HG03521 (cell line): ENCODE data around the gene SELENOH.

Experiments used
- ATAC-seq: cut with Tn5 transposase; IDR thresholded peaks from one replicate; pipeline ENCODE4 v1.9.1; 2021; ENCODE audit warnings: mild to moderate bottlenecking, moderate library complexity; ENCODE audit not compliant: unreplicated experiment

SELENOH gene

DNA sequence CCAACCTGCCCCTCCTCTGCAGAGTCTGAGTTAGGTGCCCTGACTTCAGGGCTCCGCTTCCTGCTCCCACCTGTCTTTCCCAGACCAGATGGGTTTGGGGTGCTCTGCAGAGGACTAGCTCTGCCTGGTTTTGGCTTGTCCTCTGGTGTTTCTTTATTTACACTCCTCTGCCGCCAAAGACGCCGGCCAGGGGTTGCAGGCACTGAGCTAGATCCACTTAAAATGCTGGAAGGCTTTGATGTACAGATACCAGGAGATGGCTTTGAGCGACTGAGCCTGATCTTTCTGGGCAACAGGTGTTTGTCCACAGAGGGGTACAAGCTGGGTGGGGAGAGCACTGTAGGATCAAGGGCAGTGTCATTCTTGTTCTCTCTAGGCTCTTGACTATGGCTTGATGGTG lies 3.9 kb downstream of the SELENOH start:
- ATAC-seq = no peak

DNA sequence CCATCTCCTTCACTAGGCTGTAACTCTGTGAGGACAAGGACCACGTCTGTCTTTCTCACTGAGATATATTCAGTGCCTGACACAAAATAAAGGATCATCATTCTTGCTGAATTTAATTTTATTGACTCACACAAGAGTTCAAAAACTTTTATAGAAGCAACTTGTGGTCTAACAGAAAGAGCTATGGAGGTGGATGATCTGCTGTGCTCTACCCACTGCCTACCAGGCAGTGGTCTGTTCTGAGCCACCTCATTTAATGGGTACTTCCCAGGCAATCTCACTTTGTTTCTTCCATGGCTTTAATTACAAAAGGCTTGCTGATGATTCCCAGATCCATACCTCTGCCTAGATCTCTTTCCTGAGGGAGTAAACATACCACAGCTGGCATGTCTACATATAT lies 5.6 kb downstream of the SELENOH start:
- ATAC-seq = no peak

DNA sequence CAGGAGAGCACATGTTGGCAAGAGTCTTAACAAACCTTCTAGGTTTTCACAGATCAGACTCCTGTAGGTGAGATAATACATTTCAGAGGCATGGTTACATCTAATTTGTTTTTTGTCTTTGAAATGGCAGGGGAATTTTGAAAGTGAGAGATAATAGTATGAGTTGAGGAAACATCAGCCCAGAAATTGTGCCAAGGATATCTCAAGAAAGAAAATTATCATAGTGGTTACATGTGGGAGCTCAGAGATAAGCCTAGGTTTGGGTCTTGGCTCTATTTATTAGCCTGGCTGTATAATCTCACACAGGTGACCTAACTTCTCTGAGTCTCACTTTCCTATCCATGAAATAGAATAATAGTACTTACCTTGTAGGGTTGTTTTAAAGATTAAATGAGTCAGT lies 9.9 kb downstream of the SELENOH start:
- no peak for ATAC-seq

DNA sequence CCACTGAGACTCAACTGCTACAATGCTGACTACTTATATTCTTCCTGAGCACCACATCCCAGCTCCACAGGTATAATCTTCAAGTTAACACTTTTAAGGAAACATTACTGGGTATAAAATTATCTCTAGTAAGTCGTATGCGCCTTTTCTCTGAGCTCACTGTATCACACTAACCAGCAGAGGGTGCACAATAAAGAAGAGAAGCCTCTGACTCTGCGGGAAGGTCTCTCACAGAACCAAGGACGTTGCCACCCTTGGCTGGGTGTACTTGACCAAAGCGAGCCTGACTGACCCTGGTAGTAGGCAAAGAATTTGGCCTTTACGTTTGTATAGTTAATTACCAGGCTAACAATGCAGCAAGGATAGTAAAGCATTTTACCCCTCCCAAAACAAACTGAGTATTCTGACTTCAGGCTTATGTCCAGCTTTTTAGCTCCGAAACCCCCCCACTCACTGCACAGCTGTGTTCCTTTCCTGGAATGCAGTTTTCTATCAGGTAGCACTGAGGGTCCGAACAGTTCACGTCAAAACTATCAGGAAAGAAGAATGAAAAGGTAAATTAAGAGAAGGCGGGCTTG lies 10.5 kb downstream of the SELENOH start, which contains the start of gene BTBD18:
Gene BTBD18, minus strand, starts transcription at position 144 of the 578 bp plus-strand sequence. CDS start 631 bp downstream, outside the sequence.
- no peak for ATAC-seq

DNA sequence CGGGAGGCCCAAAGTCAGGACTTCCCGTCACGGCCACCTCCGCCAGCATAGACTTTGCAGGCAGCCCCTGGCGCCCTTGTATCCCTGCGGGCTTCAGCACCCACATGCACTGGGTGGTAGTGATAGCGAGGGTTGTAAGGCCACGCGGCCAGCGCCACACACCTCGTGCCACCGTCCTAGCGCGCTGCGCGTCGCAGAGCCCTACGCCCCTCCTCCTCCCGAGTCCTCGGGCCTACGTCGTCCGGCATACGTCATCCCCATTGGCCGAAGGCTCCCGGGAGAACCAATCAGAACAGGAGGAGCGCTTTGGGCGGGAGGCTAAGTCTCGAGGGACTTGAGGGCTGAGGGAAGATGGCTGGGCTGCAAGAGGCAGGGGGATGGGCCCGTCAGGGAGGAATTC lies 11.7 kb downstream of the SELENOH start:
- ATAC-seq = no peak

DNA sequence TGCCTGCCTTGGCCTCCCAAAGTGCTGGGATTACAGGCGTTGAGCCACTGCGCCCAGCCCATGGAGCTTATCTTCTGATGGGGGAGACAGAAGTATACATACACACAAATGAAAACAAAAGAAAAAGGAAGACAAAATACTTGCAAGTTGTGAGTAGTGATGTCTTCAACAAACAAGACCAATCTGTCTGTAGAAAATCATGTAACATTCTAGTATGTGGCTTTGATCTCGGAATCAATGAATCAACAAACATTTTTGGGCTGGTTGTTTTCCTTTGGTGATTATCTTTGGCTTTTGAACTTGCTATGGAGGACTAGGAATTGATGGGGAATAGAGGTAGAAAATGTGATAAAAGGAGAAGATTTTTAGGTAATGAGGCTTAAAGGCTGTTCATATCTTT lies 16.9 kb downstream of the SELENOH start:
- no peak for ATAC-seq

DNA sequence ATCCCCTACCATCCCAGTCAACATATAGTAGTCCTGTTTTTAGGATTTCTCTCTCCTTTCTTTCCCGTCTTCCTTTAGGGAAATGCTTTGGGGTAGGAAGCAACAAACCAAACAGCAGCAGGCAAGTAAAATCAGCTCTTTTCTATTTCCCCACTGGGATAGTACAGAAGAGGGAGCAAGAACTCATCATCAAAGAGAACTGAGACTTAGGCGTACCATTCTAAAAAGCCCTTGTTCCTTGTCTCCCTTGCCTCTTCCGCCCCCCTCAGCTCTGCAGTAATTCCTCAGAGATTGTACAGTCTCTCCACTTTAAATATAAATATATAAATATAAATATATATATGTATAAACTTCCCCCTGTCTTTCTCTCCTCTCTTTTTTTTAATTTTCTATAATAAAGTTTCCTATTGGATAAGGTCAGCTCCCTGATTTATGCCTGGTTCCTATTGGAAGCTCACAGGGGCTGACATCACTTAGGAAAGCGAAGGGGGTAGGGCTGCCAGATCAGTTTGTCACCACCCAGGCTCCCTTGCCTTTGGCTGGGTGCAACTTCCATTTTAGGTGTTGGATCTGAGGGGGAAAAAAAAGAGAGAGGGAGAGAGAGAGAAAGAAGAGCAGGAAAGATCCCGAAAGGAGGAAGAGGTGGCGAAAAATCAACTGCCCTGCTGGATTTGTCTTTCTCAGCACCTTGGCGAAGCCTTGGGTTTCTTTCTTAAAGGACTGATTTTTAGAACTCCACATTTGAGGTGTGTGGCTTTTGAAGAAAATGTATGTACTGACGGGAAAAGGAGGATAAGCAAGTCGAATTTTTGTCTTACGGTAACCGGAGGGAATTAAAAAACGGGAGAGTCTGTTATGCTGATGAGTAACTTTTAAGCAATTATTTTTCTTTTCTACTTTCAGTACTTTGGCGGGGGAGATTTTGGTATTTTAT lies 20.3 kb downstream of the SELENOH start, which contains the start of gene CTNND1:
Gene CTNND1, plus strand, starts transcription at position 502 of the 934 bp plus-strand sequence. CDS start 29,677 bp downstream, outside the sequence.
- peak; percentile 97 for ATAC-seq

DNA sequence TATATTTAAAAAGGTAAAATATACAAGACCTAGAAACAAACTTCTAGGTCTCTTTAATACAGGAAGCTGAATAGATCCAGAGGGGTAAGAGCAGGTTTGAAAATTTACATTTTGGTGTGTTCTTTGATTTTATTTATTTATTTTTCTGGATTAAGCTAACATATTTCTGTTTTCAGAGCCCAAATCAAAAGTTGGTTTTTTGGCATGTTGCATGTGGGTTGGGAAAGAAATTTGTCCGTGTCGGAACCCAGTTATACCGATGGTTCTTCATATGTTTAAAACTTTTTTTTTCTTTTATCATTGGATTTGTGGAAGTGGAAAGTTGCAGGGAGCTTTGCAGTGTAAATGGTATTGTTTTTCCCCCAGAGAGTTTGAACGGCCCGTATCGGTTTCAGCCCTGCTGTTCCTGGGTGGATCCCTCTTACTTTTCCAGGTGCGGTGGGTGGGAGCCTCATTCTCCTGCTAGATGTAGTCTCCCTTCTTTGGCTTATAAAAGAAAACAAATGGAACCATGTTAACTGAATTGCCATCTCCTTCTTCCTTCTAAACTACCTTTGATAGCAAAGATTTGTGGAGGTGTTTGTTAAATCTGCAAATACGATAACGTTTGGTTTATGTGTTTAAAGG lies 21.1 kb downstream of the SELENOH start:
- ATAC-seq = no peak

DNA sequence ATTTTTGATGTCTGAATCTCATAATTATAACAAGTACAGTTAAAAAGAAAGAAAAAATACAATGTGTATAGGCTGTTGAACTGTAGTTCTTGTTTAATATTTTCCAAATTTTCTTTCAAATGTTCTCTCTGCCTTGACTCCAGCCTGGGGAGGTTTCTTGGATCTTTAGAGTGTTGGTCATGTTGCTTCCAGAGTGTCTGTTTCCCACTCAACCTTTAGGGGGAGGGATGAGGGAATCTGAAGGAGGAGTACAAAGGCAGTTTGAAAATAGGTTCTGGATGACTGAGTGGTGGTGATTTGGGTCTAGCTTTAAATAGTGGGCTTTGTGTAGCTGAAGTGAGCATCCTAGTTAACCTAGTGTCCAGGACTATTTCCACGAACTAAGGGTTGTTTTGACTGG lies 22.3 kb downstream of the SELENOH start:
- ATAC-seq = no peak

DNA sequence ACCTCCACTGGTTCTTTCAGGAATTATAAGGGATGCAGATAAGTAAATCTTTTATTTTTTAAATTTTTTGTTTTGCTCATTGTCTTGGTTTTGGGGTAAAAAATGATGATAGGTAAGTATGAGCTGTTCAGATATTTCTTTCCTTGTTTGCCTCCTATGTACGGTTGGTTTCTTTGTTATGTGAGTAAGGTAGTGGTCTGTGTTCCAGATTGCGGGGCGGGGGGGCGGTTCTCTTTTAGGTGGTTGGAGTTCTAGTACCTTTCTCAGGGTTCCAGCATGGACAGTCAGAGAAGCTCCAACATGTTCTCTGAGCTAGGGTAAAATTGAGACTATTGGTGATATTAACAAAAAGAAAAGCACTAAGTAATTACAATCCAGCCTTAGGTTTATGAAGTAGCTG lies 22.7 kb downstream of the SELENOH start:
- no peak for ATAC-seq

DNA sequence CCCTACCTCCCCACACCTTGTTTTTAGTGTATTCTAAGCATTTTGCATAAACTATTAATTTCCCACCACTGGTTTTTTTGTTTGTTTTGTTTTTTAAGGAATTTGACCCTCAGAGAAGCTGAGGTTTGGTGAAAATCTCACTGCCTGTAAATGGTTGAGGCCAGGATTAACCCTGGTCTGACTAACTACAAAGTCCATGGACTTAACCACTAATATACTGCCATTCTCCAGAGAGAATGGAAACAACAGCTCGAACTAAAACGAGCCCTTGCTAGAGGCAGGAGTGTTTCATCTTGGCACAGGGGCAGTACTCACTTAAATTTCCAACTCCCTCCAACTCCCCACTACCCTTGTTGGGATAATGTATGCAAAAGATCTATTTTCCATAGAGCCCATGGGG lies 23.3 kb downstream of the SELENOH start:
- no peak for ATAC-seq

DNA sequence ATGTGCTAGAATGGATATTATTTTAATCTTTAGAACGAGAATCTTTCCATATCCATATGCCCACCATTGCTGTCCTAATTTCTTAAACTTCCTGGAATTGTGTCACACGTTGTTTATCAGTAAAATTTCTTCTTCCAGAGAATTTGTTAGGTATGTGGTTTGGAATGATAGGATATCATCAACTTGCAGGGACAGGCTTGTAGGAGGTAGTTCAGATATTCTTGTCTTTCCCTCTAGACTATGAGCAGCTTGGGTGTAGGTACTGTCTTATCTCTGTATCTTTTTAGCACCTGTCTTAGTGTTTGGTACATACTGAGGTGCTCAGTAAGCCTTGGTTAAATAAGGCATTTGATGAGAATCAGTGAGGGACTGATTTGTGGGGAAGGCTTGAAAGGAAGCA lies 23.7 kb downstream of the SELENOH start:
- ATAC-seq = no peak

DNA sequence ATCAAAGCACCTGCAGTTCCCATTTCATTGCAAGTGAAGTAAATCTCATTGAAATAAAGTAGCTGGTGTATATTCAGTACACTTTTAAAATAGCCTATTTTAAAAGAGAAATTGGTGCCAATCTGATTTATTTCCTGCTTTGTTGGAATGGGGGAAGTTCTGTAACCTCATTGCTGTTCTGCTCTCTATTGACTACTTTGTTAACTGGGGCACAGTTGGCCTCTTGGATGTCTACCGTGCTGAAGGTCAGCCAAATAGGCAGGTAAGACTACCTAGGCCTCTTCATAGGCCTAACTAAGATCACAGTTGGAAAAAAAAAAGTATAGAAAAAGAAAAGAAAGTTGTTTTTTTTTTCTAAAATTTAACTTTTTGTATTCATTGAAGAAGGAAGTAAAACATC lies 29.5 kb downstream of the SELENOH start:
- ATAC-seq = no peak

DNA sequence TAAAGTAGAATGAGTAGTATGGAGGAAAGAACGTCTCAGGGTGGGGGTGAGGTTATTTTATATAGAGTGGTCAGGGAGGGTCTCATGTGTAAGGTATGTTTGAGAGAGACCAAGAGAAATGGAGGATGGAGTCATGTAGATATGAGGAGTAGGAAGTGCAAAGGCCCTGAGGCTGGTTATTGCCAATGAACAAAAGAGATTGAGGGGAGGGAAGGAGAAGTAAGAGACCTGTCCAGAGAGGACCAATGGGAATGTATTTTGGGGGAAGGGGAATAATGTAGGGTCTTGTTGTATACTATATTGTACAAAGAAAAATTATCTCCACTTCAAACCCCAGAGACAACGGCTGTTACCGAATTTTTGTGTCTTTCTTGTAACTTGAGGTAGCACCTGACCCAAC lies 30.1 kb downstream of the SELENOH start:
- ATAC-seq = no peak

DNA sequence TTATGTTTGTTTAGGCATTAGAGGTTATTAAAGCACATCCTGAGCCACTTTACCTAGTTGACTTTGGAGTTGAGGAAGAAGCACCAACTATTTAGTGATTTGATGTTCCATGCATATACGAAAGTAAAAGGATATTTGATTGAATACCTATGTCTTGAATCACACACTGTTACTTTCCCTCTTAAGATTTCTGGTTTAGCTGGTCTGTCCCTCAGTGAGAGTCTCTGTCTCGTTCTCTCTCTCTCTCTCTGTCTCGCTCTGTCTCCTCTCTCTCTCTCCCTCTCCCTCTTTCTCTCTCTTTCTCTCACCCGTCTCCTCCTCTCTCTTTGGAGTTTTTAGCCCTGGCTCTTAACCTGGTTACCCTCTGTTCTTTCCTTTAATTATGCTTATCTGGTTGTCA lies 31.3 kb downstream of the SELENOH start:
- no peak for ATAC-seq

DNA sequence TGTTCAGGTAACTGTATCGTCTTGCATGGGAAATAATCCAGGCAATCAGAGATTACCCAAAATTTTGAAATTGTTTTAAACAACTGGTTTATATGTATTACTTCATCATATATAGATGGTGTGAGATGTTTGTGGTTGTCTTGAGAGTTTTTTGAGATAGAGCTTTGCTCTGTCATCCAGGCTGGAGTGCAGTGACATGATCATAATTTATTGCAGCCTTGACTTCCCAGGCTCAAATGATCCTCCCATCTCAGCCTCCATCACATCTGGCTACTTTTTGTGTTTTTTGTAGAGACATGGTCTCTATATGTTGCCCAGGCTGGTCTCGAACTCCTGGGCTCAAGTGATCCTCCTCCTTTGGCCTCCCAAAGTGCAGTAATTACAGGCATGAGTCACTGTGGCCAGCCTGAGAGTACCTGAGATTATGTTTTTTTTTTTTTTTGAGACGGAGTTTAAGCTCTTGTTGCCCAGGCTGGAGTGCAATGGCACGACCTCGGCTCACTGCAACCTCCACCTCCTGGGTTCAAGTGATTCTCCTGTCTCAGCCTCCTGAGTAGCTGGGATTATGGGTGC lies 31.8 kb downstream of the SELENOH start:
- ATAC-seq = no peak

DNA sequence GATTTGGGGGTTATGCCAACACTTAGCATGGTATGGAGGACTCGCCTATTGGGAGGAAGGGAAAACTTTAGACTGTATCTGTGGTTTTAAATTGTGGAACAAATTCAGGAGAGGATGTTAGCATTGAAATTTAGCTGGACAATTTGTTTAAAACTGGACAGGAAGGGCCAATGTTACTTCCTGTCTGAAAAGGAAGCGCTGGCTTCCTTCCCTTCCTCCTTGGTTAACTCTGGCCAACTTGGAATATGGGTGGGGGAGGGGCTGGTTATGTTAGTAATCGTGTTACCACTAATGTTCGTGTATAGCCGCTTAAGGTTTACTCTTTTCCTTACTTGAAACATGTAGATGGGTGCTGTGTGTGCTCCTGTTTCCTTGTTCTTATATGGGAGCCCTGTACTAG lies 34.2 kb downstream of the SELENOH start:
- ATAC-seq = no peak

DNA sequence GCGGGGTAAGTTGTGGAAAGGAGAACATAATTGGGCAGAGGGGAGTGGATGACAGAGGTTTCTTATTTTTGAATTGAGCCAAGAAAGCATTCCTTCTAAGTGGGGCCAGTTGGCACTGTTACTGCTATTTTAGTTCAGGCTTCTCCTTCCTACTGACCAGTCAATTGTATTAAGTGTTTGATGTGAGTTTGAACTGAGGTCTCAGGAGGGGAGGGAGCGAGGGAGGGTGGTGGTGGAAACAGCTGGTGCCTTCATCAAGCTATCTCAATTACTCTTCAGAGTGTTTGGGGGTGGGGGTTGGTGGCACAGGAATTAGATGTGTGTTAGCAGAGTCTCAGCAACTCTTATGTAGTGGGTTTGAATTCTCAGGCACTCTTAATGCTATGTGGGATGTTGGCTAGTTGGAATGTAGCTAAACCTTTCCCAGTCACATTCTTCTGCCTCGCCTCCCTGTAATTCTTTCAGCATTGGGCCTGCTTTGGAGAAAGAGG lies 34.8 kb downstream of the SELENOH start:
- ATAC-seq = no peak

DNA sequence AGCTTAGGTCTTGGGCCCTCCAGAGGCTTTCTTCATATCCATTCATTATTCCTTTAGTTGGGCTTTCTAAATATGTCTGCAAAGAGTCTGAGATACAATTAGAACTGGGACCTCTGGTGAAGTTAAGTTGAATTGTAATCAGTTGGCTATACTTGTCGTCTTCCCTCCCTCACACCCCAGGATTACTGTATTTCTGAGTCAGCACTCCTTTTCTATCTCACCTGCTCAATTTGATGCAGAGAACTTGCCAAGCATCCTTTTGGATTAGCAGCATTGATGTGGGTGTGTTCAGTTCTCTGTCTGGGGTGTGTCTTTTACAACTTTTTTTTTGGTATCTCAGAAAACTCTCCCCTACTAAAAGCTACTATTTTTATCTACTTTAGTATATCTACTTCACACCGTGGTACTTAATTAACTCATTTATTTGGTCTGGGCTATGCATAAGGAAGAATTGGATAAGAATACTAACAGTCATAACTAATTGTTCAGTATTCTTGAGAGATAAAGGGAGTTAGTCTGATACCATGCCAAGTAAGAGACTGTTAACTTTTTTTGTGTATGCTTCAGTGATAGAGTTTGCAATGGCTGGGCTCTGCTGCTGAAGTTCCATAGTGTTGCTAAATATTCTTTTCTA lies 35.4 kb downstream of the SELENOH start:
- ATAC-seq = no peak

DNA sequence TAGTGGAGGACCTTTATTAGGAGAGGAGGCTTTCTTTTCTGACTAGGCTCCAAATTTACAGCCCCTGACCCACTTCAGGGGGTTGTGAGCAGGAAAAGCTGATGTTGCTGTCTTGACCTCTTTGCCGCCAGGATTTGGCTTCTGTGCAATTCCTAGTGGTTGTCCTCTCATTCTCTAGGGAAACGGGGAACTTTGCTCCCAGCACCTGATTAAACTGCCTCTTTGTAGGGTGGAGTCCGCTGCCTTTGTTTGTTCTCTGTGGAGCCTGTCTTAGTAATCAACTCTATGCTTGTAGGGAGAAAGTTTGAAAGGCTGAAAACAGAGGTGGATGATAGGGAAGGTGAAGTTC lies 36.7 kb downstream of the SELENOH start:
- ATAC-seq = no peak
